SHP77 (cell line): Measurements from ENCODE around the gene SARDH.

ENCODE experiments used
- DNase-seq, 2 experiments: peaks; one replicate each; lab custom pipeline; 2025; lab: John Stamatoyannopoulos, UW

SARDH gene

DNA sequence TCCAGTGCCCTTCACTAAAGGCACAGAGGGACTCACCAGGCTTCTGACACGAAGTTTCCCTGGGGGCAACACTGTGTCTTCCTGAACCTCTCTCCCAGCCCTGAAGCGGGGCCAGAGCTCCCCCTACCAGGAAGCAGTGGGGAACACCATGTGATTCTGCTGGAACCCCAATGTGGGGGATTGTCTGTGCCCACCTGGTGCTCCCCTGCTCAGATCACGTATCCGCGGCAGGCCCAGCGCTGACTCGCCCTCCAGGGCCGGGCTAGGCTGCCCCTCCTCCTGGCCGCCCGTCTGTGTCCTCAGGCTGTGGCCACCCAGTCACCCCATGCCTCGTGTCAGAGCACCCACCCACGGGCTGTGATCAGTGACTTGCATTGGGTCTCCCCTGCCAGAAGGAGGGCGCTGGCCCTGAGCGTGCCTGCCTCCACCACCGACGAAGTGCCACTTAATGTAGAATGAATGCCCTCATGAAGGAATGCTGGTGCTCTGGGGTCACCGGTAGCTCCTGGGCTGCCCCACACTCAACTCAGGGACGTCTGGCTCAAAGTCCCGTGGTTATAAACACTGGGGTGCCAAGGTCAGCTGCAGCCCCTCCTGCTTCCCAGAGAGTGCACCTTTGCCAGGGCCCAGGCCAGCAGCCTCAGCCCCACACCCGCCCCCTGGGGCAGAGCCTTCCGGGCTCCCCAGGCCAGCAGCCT lies 22.1 kb downstream of the SARDH start:
- DNase-seq = no peak

DNA sequence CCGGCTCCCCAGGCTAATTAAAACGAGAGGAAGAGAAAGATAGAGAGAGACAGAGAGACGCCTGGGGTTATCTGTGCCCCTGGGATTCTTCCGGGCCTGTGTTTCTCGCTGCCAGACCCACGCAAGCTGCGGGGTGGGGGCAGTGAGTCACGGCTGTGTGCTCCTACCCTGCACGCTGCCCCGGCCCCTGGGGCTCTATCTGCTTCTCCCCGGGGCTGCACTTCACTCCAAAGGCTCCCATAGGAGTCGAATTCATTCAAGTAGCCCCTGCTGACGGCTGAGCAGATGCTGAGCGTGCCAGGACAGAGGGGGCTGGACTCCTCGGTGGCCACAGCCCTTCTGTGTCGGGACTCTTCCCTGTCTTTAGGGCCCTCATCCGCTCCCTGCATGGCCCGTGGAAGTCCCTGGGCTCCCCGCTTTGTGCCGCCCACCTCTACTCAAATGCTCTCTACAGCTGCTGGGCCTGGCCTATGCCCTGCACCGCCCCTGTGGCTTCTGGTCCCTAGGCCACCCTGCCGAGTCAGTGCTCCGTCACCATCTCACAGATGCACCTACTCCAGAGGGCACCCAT lies 22.8 kb downstream of the SARDH start:
- DNase-seq = no peak

DNA sequence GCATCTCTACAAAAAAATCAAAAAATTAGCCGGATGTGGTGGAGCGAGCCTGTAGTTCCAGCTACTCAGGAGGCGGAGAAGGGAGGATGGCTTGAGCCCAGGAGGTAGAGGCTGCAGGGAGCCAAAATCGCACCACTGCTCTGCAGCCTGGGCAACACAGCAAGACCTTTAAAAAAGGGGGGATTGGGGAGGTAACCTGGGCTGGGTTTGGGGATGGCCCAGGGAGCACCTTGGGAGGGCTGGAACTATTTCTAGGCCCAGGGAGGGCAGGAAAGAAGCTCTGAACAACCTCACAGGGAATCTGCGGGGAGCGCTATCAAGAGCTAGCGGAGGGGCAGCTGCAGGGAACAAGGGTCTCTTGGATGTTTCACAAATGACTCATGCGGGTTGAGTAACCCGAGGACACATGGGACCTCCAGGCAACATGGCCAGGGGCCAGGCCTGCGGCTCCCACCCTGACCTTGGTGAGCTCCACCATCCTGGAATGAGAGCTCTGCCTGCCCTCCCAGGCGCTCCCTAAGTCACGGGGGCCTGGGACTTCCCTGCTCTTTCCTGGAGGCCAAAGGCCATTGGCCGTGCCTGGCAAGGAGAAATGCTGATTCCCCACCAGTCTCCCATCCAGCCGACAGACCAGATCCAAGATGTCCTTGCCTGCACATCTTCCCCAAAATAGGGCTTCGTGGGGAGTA lies 23.4 kb downstream of the SARDH start:
- no peak for DNase-seq

DNA sequence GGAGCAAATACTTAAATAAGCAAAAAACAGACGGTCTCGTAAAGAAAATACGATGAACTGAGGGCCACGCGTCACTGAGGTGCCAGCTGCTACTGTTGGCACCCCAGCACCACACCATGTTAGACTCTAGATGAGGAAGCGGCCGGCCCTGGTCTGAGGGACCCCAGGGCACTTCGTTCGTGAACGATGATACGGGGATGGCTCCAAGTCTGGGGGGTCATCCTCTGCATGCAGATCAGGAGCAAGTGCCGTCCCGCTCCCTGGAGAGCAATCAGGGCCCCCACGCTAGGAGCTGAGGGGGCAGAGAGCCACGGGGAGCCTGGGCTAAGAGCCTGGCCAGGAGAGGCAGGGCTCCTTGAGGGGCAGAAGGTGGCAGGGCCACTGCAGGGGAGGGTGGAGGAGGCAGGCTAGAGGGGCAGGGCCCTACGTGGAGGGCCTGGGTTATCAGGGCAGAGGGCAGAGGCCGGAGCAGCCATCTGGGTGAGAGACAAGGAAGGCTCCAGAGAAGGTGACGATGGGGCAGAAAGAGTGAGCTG lies 24.1 kb downstream of the SARDH start:
- DNase-seq = no peak

DNA sequence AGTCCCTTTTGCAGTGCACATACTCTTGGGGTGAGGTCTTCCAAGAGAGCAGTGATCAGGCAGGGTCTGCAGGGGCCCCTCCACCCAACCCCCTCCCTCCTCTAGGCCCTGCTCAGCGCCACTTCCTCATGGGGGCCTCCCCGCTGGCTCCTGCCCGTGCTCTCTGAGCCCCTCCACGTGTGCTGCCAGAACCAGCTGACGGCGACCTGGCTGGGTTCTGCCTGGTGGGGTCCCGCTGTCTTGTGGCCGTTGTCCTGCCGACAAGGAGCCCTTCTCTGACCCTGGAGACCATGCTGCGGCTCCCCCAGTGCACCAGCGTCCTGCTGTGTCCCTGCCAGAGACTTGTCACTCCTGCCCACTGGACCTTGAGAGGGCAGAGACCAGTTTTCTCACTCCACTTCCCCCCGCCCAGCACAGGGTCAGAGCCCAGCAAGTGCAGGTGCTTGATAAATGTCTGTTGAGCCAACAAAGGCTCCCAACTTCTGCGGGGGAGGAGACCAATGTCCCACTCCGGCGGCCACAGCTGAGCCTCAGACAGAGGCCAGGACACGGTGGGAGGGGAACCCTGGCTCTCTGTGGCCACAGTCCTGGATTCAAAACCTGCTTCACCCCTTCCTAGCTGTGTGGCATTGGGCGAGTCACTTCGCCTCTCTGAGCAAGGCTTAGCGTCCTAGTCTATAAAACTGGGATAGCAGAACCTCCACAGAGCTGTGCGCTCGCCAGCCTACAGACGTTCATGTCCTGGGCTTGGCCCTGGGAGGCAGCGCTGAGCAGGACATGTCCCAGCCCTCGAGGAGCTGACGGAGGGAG lies 24.8 kb downstream of the SARDH start:
- DNase-seq = no peak

DNA sequence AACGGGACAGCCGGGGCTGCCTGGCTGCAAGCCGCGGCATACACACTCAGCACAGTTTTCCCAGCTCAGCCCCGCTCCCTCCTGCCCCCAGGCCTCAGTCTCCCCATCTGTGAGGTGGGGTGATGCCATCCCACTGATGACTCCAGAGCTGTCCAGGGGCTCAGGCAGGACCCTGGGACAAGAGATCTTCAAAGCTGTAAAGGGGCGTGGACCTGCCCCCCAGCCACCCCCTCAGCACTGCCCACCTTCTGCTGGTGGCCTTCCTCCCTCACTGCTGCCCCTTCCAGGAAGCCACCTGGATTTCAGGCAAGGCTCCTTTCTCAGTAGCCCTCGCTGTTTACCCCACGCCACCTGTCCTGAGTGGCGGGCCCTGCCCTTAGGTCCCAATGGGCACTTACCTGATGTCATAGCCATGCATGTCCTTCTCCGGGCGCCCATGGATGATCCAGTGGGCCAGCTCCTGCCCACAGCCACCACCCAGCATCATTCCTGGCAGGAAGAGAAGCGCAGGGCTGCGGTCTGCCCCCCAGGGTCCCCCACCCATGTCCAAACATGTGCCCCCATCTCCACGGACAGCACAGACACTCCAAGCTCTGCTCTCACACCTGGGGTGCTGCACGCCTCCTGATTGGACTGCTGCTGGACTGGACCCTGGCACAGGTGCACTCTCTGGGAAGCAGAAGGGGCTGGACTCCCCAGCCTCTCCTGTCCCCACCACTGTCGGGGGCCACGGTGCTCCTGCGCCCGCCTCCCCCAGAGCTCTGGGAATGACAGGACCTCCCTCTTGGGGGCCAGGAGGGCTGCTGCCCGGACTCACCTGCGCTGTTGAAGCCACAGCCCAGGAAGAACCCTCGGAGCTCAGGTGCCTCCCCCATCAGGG lies 25.7 kb downstream of the SARDH start:
- no peak for DNase-seq

DNA sequence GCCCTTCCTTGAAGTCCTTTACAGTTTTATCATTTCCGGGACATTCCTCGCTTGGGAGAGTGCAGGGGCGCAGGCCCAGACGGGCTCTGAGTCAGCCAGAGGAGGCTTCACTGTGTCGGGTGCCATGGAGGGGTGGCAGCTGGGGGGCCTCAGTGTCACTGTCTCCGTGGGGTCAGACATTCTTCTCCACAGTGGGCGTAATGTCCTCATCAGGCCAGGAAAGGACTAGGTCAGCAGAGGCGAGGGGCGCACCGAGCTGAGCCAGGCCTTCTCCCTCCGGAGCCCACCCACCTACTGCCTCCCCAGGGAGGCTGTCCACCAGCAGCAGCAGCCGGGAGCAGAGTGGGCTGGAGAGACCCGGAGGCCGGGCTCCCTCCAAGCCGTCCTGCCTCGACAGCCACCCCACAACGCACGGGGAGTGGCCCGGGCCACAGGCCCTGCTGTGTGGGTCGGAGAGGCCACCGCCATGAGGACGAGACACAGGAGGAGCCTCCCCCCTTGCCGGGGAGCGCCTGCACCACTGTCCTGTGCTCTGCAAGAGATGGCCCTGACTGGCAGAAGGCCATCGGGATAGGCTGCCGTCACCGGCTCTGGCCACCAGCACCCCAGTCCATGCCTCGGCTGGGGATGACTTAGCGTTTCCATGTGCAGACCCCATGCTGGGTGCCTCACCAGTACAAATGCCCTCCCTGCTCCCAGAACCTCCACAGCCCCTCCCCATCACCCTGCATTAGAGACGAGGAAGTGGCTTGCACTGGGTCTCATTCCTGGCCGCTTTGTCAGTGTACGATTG lies 26.5 kb downstream of the SARDH start:
- no peak for DNase-seq

DNA sequence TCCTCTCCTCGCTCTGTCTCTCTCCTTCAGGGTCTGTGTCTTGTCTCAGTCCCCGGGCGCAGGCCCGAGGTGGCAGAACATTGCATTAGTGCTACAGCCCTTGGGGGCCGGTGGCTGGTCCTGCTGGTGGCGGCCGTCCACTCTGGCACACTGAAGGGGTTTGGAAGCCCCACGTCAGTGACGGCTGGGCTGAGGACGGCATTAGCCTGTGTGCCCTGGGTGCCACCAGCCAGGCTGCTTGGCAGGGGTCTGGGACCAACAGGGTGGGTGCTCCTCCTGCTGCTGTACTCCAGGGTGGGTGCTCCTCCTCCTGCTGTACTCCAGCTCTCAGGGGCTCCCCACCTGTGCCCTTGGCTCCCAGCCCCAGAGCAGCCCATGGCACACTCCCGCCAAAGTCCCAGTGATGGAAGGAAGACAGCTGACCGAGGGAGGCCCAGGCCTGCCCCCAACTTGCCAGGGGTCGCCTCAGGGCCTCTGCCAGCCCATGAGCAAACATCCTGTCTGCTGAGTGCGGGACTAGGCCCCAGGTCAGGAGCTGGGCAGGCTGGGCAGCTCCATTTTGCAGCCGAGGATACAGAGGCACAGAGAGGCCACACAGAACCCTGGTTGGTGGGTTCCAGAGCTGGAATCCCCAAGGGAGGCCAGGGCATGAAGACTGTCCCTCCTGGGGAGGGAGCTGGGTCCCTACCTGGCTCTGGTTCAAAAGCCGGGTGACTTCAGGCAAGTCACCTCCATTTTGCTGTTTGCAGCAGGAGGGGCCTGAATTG lies 27.3 kb downstream of the SARDH start:
- DNase-seq = no peak

DNA sequence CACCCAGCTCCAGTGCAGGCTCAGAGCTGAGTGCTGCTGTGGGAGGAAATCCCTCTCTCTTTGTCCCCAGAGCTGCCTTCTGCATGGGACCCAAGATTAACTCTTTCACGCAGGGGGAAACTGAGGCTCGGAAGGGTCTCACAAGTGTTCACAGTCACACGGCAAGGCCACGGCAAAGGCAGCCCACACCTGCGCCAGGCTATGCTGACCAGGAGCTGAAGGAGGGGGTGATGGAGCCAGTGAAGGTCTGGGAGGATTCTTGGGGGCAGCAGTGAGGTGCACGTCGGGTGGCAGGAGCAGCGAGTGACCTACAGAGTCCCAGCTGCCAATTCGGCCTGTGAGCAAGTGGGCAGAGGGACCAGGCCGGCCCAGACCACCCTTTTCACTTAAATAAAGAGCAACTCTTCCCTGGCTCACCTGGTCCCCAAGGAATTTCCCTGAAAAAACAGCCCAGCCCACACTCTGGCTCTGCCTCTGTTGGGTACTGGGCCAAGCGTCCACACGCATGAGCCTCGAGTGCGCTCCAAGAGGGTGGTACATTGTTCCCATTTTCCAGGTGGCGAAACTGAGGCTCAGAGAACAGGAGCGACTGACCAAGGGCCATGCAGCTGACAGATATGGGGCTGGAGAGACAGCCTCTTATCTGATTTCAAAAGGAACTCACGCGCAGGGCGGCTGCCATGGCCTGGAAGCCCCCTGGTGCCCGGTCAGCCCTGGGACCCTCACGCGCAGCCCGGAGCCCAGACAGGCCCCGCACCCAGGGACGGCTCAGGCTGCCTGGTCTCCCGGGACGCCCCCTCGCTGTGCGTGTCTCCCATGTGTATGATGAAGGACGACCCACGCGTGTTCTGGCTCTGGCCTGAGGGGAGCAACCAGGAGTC lies 28.2 kb downstream of the SARDH start:
- no peak for DNase-seq

DNA sequence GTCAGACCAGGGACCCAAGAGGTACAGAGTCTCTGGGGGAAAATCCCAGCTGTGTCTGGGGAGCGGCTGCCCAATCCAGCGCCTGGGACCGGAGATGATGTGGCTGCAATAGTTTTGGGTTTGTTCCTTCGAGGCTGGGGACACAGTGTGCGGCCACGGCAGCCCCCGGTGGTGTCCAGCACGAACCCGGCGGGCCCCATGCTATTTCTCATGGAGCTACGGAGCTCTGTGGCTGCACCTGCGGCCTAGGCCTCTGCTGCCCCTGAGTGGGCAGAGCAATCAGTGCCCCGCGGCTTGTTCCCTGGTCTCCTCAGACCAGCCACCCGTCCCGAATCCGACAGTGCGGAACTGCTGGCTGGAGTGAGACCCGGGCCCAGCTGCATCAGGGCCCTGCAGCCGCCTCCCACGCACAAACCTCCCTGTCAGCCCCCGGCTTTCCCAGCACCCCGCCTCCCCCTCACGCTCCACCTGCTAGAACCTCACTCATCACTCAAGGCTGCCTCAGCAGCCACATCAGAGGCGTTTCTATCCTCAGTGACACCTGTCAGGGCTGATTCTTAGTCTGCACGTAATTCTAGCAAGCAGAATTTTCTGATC lies 29.0 kb downstream of the SARDH start:
- peak; percentile 21 to 49 for DNase-seq

DNA sequence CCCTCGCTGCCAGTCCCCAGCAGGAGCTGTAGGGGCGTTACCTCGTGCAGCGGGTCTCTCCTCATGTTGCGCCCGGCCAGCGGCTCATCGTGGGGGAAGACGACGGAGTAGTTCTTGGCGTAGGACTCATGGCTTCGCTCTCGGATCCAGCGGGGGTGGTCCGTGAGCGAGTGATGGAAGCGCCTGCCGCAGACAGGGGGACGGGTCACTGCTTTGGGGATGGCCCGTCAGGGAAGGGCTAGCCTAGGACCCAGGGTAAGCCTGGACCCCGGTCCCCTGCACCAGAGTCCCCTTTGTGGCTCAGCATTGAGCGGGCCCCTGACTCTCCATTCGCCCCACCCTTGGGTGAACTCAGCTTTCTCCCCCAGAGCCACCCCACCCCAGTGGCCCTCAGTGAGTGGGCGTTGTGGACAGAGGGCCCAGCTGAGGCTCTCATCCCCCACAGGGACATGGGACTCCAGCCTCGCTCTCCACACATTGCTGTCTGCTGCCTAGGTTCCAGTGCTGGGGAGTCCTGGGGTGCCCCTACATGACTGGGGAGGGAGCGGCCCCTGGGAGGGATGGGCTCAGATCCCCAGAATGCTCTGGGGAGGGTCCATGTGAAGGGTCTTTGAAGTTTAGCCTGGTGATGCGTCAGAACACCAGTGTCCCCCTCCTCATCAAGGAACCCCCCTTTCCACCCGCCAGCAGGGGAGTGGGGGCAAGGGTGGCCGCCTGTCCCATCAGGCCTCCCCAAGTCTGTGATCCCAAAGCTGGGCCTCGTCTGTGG lies 29.7 kb downstream of the SARDH start:
- DNase-seq = no peak

DNA sequence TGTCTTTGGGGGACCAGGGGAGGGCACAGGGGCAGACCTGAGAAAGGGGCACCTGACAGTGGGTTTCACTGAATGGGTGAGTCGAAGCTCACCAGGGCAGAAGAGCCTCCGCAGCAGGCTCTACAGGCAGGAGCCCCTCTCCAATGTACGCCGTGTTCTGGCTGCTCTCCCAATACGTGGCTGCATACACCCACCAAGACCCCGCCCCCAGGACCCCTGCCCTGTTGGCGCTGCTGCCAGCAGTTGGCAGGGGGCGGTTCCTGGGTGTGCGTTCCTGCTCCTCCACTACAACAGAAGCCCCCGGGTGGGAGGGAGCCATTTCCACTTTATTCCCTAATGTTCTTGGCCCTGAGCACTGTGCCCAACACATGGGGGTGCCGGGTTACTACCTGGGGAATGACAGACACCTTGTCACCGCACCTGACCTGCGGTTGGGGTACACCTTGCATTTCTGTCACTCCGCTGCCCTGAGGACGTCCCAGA lies 30.3 kb downstream of the SARDH start:
- DNase-seq = no peak

DNA sequence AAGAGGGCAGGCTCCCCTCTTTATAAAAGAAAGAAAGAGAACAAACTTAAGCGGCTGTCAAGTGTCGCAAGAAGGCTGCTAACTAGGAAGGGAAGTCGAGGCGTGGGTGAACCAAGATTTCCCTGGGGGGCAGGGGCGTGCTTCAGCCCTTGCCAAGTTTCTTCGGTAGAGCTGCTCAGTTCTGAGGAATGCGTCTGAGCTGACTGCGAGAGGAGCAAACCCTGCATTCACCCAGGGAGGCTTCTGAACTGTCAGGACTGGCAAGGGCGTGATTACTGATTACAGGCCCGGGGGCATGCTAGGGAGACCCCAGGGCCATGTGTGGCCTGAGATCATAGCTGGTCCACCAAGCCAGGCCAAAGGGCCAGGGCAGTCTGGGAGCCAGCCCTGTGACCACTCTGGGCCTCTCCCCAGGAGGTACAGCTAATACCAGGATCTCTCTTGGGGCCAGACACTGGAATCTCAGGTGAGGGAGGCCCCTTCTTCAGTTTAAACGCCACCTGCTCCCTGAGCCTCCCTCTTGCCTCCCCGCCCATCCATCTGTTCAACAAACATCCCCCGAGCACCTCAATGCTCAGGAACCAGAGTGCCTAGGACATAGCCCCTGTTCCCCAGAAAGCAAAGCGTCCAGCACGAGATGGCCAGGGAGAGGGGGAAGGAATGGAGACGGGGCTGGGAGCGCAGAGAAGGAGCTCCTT lies 30.9 kb downstream of the SARDH start:
- no peak for DNase-seq

DNA sequence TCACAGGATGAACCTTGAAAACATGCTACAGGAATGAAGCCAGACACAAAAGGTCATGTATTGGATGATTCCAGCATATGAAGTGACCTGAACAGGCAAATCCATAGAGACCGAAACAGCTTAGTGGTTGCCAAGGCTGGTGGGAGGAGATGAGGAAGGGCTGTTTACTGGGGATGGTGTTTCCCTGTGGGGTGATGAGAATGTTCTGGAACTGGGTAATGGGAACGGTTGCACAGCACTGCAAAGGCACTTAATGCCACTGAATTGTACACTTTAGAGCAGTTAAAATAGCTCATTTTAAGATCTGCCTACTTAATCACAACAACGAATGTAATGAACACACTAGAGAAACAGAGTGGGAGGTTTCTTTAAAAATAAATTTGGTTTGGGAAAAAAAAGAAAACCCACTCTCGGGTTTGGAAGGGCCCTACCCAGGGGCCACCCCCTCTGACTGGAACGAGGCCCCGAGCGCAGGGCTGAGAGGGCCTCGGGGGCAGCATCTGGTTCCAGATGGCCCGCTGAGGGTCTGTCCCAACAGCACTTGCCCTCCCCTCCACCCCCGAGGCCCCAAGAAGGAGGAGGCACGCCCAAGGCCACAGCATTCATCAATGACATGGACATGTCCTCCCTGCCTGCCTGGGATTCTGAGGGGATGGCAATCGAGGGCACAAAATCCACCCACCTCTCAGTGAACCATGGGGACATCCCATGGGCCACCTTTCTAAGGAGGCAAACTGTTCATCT lies 31.7 kb downstream of the SARDH start:
- DNase-seq = no peak

DNA sequence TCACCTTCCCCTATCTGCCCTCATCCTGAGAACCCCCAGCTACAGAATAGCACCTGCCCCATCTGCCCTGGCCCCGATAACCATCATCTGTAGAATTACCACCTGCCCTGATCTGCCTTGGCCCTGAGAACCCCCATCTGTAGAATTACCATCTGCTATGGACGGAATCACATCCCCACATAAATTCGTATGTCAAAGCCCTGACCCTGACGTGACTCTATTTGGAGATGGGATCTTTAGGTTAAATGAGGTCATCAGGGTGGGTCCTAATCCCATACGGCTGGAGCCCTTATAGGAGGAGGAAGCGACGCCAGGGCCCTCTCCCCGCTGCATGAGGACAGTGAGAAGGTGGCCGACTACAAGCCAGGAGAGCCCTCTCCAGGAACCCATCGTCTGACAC lies 32.6 kb downstream of the SARDH start:
- DNase-seq = no peak

DNA sequence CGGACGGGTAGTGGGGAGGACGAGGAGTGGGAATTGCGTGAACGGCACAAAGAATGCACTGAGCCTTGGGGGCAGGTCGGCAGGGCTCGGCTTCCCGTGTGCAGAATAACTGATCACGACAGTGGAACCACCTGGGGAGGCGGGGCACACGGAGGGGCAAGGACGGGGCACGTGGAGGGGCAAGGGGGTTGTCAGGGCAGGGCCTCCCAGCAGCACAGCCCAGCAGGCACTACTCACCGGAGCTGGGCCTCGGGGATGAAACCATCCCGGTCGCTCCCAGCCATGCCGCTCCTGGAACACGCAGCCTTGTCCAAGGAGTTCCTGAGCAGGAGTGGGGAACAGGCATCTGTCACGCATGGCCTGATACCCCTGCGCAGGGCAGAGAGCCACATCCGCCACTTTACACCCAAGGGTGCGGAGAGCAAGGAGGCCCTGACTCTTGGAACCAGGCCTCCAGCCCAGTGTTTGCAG lies 33.4 kb downstream of the SARDH start:
- no peak for DNase-seq
